PC-9 (cell line): ENCODE data around the gene TEKT2.

ENCODE experiments used
- CTCF ChIP-seq: fragments of 200-600 bp; sonication (generic); conservative IDR thresholded peaks from 2 replicates; pipeline ENCODE4 v1.6.1; 2017; ENCODE audit warnings: mixed run types, antibody characterized with exemption, mild to moderate bottlenecking, moderate library complexity
- EZH2 ChIP-seq: fragments of 200-600 bp; sonication (generic); IDR thresholded peaks from 2 replicates; pipeline ENCODE4 v1.8.0; 2017; ENCODE audit warnings: antibody characterized with exemption, low read depth

GRCh38 chr1:36123356-36123755 lies 39.5 kb downstream of the TEKT2 start:
- no peak for TF ChIP-seq CTCF
- no peak for TF ChIP-seq EZH2
